Measurements from ENCODE around the gene PLIN3. TPM values are rescaled to one million over a fixed set of nuclear protein-coding genes. Genes with fewer than 3 reads are reported as not detected.

Gene PLIN3
- total RNA-seq: 438 and 453 TPM in 2 replicates

GRCh38 chr19:4867534-4868285 is at the start of gene PLIN3:
Gene PLIN3, minus strand, starts transcription at chr19:4867667. Its CDS starts 6,273 bp downstream, at chr19:4861394.

GRCh38 chr19:4909156-4909896 is 41.9 kb upstream of the PLIN3 start, which contains the start of gene UHRF1:
Gene UHRF1, plus strand, starts transcription at chr19:4909501. Its CDS starts 1,385 bp downstream, at chr19:4910886.

GRCh38 chr19:4902796-4903195 is 35.3 kb upstream of the PLIN3 start, which contains the start of gene ARRDC5:
Gene ARRDC5, minus strand, starts transcription at chr19:4902896. Its CDS starts 71 bp downstream, at chr19:4902825.

GRCh38 chr19:4831304-4831978 is 36.0 kb downstream of the PLIN3 start, which contains the start of gene TICAM1:
Gene TICAM1, minus strand, starts transcription at chr19:4831712. Its CDS starts 13,335 bp downstream, at chr19:4818377.

GRCh38 chr19:4791183-4792018 is 76.1 kb downstream of the PLIN3 start, which contains the start of gene FEM1A:
Gene FEM1A, plus strand, starts transcription at chr19:4791734. Its CDS starts 121 bp downstream, at chr19:4791855.

Other genes with a start within 250 kb of the PLIN3 start
- gene TNFAIP8L1, start 228.2 kb downstream of the PLIN3 start, total RNA-seq: 2.0 and 5.1 TPM in 2 replicates
- gene MYDGF, start 197.3 kb downstream of the PLIN3 start, total RNA-seq: 175 and 218 TPM in 2 replicates
- 48.6 and 62.2 TPM in 2 replicates for gene DPP9, start 143.8 kb downstream of the PLIN3 start, total RNA-seq
- 8.0 and 12.9 TPM in 2 replicates for gene FEM1A, start 75.9 kb downstream of the PLIN3 start, total RNA-seq
- 5.6 and 6.8 TPM in 2 replicates for gene TICAM1, start 36.0 kb downstream of the PLIN3 start, total RNA-seq
- gene ARRDC5, start 35.2 kb upstream of the PLIN3 start, total RNA-seq: not detected in 2 replicates
- 12.7 and 42.9 TPM in 2 replicates for gene UHRF1, start 41.8 kb upstream of the PLIN3 start, total RNA-seq
- gene KDM4B, start 101.4 kb upstream of the PLIN3 start, total RNA-seq: 14.8 and 25.0 TPM in 2 replicates

Data from smooth muscle cell of trachea (primary cell).